Measurements from ENCODE around the gene SYNPO2. TPM values are rescaled to one million over a fixed set of nuclear protein-coding genes. Genes with fewer than 3 reads are reported as not detected.

Gene SYNPO2
- 26.2 TPM for total RNA-seq
- long read RNA-seq, full-length matches to known transcripts = 3 of 22 reads
- long read RNA-seq, partial matches to known transcripts = 7 of 22 reads
- long read RNA-seq, other reads (novel, unspliced or antisense) = 12 of 22 reads

- peak; percentile 68 for DNase-seq
- intact Hi-C loops (cut with DNase I) = no loop called here
These were observed at the start of gene SYNPO2 for GRCh38 chr4:118888666-118889311. Gene SYNPO2, plus strand, starts transcription at chr4:118888854. Its CDS starts 183 bp downstream, at chr4:118889037.

DNA sequence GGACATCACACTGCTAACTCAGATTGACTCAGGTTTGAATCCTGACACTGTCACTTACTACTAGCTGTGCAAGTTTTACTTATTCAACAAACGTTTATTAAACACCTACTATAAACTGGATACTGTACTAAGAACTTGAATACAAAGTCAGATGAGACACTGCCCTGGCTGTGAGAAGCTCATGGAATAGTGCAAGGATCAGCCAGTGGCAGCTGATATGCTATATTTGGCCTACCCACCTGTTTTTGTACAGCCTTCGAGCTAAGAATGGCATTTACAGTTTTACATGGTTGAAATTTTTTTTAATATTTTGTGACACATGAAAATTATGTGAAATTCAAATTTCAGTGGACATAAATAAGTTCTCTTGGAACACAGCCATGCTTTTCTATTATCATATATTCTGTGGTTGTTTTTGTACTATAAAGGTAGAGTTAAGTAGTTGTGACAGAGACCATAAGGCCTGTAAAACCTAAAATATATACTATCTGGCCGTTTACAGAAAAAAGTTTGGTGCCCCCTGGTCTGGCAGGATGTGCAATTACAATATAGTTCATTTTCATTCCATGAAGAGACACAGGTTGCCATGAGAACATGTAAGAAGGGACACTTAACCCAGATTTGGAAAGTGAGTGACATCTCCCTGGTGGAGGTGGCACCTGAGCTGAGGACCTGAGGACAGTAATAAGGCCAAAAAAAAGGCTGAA, 49.3 kb upstream of the SYNPO2 start:
- Histone ChIP-seq H3K4me1 (peaks cover 13% of the 10 kb centered on the region), H3K27me3 (ENCODE audit: low read depth) (no peaks in the 10 kb centered on the region), H3K9me3 (no peaks in the 10 kb centered on the region), H3K36me3 (no peaks in the 10 kb centered on the region), H3K4me3 (no peak overlapping the region), H3K27ac (no peak overlapping the region)
- no peak for TF ChIP-seq CTCF (IDR thresholded peaks at IDR 0.05)
- no peak for ATAC-seq
- intact Hi-C loops (cut with DNase I) = no loop called here
- DNase-seq = no peak

More at GRCh38 chr4:118888666-118889311, at the start of gene SYNPO2:
- no peaks in the 10 kb centered on the region for H3K27me3 ChIP-seq (ENCODE audit: low read depth)
- no peak for TF ChIP-seq CTCF (IDR thresholded peaks at IDR 0.05)
- H3K27ac ChIP-seq = peak within 1 kb of the TSS; percentile 12
- peak within 1 kb of the TSS; percentile 45 for H3K4me3 ChIP-seq
- no peaks in the 10 kb centered on the region for H3K9me3 ChIP-seq
- peaks cover 19% of the 10 kb centered on the region for H3K4me1 ChIP-seq
- ATAC-seq = peak; percentile 89 to 91
- H3K36me3 ChIP-seq = no peaks in the 10 kb centered on the region

- TF ChIP-seq CTCF (IDR thresholded peaks at IDR 0.05) = no peak
- no peak for ATAC-seq
- no peaks in the 10 kb centered on the region for H3K27me3 ChIP-seq (ENCODE audit: low read depth)
- H3K36me3 ChIP-seq = no peaks in the 10 kb centered on the region
- H3K9me3 ChIP-seq = no peaks in the 10 kb centered on the region
- intact Hi-C loops (cut with DNase I) = no loop called here
- H3K4me3 ChIP-seq = no peak overlapping the region
- H3K27ac ChIP-seq = no peak overlapping the region
- no peak for DNase-seq
- no peaks in the 10 kb centered on the region for H3K4me1 ChIP-seq
These were observed 46.6 kb upstream of the SYNPO2 start for GRCh38 chr4:118842055-118842454.

GRCh38 chr4:118843237-118843636, 45.4 kb upstream of the SYNPO2 start:
- no peak for TF ChIP-seq CTCF (IDR thresholded peaks at IDR 0.05)
- Histone ChIP-seq H3K4me3 (no peak overlapping the region), H3K9me3 (no peaks in the 10 kb centered on the region), H3K4me1 (no peaks in the 10 kb centered on the region), H3K27ac (no peak overlapping the region), H3K36me3 (no peaks in the 10 kb centered on the region), H3K27me3 (ENCODE audit: low read depth) (no peaks in the 10 kb centered on the region)
- ATAC-seq = no peak
- intact Hi-C loops (cut with DNase I) = no loop called here
- DNase-seq = no peak

- H3K4me3 ChIP-seq = no peak overlapping the region
- DNase-seq = no peak
- intact Hi-C loops (cut with DNase I) = no loop called here
- no peak for ATAC-seq
- no peak overlapping the region for H3K27ac ChIP-seq
- H3K27me3 ChIP-seq (ENCODE audit: low read depth) = no peaks in the 10 kb centered on the region
- H3K9me3 ChIP-seq = no peaks in the 10 kb centered on the region
- no peaks in the 10 kb centered on the region for H3K4me1 ChIP-seq
- TF ChIP-seq CTCF (IDR thresholded peaks at IDR 0.05) = no peak
- no peaks in the 10 kb centered on the region for H3K36me3 ChIP-seq
These were observed 43.1 kb upstream of the SYNPO2 start for GRCh38 chr4:118845552-118846050.

Measured in lower lobe of right lung (tissue), 2 donors.